GM12865 (cell line): ENCODE data around the gene KCNT1.

Experiments
- DNase-seq: peaks from one replicate; pipeline ENCODE4 v3.0.0; 2010; ENCODE audit warnings: low read depth
- H3K4me3 ChIP-seq: 2 replicates; pipeline ENCODE4 v1.5.1; 2011; ENCODE audit warnings: mild to moderate bottlenecking, low read depth, low read length, control low read depth
- TF ChIP-seq, protein P1 (sequence below): IDR thresholded peaks from 2 replicates; pipeline ENCODE4 v1.5.1; 2011; ENCODE audit warnings: low read length, control low read depth, low read depth, inconsistent platforms; ENCODE audit not compliant: insufficient read depth; ENCODE audit errors: missing control alignments

The KCNT1 gene

DNA sequence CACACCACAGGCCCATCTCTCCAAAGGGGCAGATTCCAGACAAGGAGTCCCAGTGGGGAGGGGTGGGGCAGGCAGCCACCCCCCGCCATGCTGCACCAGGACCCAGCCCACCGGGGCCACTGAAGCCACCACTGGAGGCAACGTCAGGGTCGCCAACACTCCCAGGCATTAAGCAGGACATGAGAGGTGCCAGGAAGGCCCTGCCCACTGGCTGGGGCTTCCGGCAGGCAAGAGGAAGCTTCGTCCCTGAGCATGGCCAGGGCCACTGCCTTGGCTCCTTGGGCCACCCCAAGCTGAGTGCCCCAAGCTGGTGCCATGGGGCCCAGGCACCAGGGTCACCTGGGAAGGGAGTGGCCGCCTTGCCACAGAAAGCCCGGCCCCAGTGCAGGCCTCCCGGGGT is 17.5 kb downstream of the KCNT1 start:
- DNase-seq = no peak
- H3K4me3 ChIP-seq = no peak overlapping the region
- TF ChIP-seq, protein P1, sequence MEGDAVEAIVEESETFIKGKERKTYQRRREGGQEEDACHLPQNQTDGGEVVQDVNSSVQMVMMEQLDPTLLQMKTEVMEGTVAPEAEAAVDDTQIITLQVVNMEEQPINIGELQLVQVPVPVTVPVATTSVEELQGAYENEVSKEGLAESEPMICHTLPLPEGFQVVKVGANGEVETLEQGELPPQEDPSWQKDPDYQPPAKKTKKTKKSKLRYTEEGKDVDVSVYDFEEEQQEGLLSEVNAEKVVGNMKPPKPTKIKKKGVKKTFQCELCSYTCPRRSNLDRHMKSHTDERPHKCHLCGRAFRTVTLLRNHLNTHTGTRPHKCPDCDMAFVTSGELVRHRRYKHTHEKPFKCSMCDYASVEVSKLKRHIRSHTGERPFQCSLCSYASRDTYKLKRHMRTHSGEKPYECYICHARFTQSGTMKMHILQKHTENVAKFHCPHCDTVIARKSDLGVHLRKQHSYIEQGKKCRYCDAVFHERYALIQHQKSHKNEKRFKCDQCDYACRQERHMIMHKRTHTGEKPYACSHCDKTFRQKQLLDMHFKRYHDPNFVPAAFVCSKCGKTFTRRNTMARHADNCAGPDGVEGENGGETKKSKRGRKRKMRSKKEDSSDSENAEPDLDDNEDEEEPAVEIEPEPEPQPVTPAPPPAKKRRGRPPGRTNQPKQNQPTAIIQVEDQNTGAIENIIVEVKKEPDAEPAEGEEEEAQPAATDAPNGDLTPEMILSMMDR = no peak

DNA sequence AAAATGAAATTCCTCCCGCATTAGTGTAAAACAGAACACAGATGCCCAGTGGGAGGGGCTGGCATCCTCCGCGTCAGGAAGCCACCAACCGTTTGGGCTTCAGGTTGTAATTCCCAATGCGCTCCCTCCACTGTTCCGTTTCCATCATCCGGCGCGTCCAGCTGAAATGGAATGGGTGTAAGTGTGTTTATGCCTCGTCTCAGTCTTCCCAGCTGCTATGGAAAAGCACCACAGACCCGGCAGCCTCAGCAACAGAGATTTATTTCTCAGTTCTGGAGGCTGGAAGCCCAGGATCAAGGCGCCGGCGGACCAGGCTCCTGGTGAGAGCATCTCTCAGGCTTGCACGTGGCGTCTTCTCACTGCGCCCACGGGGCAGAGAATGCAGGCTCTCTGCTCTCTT is 20.4 kb downstream of the KCNT1 start:
- TF ChIP-seq, protein P1 = no peak
- H3K4me3 ChIP-seq = no peak overlapping the region
- DNase-seq = no peak

DNA sequence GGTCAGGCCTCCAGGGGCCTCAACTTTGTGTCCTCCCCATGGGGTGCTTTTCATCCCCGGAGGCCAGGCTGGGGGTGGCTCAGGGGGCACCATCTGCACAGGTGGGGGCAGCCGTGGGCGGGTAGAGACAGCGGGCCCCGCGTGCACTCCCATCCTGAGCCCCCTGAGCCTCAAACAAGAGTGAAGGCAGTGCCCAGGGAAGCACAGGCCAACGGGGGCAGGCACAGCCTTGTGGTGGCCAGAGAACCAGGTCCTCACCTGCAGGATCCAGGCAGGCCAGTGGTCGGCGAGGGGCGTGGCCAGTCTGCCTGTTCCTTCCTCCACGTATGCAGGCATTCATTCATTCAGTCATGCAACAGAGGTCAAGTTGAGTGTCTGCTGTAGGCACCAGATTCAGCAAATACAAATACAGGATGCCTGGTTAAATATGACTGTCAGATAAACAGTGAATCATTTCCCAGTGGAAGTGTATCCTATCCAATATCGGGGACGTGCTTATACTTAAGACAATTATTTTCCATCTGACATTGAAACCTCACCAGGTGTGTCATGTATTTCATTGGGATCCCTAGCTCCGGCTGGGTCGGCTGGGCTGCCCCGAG is 22.3 kb downstream of the KCNT1 start:
- no peak for DNase-seq
- no peak overlapping the region for H3K4me3 ChIP-seq
- TF ChIP-seq, protein P1 = no peak

GRCh38 chr9:135726138-135726853 is 24.3 kb downstream of the KCNT1 start:
- no peak overlapping the region for H3K4me3 ChIP-seq
- TF ChIP-seq, protein P1 = no peak
- no peak for DNase-seq

DNA sequence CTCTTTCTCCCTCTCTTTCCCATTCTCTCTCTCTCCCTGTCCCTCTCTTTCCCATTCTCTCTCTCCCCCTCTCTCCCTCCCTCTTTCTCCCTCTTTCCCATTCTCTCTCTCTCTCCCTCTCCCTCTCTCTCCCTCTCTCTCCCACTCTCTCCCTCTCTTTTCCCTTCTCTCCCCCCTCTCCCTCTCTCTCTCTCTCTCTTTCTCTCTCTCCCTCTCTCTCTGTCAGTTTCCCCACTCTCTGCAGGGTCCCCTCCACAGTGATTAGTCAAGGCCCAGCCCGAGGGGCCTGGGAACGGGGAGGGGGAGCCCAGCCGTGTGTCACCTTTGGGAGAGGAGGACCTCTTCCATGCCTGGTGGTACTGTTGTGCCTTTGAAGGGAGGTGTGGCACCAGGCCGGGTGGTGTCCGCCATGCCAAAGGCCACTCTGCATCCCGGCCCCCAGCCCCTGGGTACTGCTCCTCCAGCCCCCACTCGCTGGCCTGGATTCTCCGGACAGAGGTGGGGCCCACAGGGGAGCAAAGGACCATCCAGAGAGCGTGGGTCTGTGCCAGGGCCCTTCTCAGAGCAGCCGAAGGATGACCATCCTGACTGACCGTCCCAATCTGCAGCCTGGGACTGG is 25.4 kb downstream of the KCNT1 start:
- TF ChIP-seq, protein P1 = no peak
- DNase-seq = no peak
- no peak overlapping the region for H3K4me3 ChIP-seq

- DNase-seq = no peak
- TF ChIP-seq, protein P1 = no peak
- H3K4me3 ChIP-seq = no peak overlapping the region
These were observed 26.6 kb downstream of the KCNT1 start for GRCh38 chr9:135728436-135729110.
